ENCODE data around the gene ARL2.
"Not testable (repeated sequence)": the region's sequence is repeated elsewhere in the genome, so short reads cannot be mapped to it uniquely, and the experiment has no call there.

The ARL2 gene

GRCh38 chr11:64974124-64974523, 39.8 kb upstream of the ARL2 start:
- Histone ChIP-seq H3K27me3 (no peaks in the 10 kb centered on the region), H3K36me3 (no peaks in the 10 kb centered on the region), H3K4me1 (no peaks in the 10 kb centered on the region), H3K9me3 (no peaks in the 10 kb centered on the region), H3K4me3 (ENCODE audit: low read depth, low read length) (no peak overlapping the region)
- DNase-seq, result no peak
- no peak for TF ChIP-seq CTCF (IDR thresholded peaks at IDR 0.05; ENCODE audit: low read depth, low read length)

DNA sequence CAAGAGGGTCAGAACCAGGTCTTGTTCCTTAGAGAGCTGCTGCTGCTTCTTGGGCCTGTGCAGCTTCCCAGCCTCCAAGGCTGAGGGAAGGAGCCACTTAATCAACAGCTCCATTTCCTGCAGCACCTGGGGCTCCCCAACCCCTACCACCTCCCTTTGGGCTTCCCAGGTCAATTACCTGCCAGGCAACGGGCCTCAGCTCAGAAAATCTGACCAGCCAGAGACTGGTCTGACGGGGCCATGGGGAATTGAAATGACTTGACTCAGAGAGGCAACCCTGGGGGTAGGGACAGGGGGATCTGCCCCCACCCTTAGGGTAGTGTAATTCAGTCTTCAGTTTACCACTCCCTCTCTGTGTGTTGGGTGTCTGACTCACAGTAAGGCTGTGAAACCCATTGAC, 37.3 kb upstream of the ARL2 start:
- Histone ChIP-seq H3K4me1 (no peaks in the 10 kb centered on the region), H3K36me3 (no peaks in the 10 kb centered on the region), H3K9me3 (no peaks in the 10 kb centered on the region), H3K4me3 (ENCODE audit: low read depth, low read length) (no peak overlapping the region), H3K27me3 (no peaks in the 10 kb centered on the region)
- no peak for DNase-seq
- no peak for TF ChIP-seq CTCF (IDR thresholded peaks at IDR 0.05; ENCODE audit: low read depth, low read length)

- not testable (repeated sequence) for DNase-seq; H3K9me3 ChIP-seq; H3K27me3 ChIP-seq; H3K36me3 ChIP-seq; H3K4me1 ChIP-seq; H3K4me3 ChIP-seq (ENCODE audit: low read depth, low read length)
Observed at GRCh38 chr11:64983339-64983738, 30.6 kb upstream of the ARL2 start.

GRCh38 chr11:64987998-64988854, 25.7 kb upstream of the ARL2 start:
- Histone ChIP-seq H3K9me3 (no peaks in the 10 kb centered on the region), H3K4me3 (ENCODE audit: low read depth, low read length) (no peak overlapping the region), H3K27me3 (no peaks in the 10 kb centered on the region), H3K4me1 (0 out of 2 replicates have a peak, but pooled peaks cover 3% of the 10 kb centered on the region), H3K36me3 (no peaks in the 10 kb centered on the region)
- DNase-seq, result no peak
- no peak for TF ChIP-seq CTCF (IDR thresholded peaks at IDR 0.05; ENCODE audit: low read depth, low read length)

DNA sequence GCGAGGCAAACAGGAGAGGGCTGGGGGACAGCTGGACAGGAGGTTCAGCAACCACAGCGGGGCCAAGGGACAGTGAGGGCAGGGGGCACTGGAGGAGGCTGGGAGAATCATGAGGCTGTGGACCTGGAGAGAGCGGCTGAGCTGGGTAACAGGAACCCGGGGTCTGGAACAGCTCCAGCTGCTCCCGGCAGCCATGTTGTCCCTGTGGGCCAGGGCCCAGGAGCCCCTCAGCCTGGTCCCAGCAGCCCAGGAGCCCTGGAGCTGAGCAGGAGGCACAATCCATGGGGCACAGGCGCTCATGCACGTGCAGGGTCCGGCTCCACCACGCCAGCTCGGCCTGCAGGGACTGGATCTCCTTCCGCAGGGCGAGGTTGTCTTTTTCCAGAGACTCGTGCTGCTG, 24.5 kb upstream of the ARL2 start:
- TF ChIP-seq CTCF (IDR thresholded peaks at IDR 0.05; ENCODE audit: low read depth, low read length), result no peak

DNA sequence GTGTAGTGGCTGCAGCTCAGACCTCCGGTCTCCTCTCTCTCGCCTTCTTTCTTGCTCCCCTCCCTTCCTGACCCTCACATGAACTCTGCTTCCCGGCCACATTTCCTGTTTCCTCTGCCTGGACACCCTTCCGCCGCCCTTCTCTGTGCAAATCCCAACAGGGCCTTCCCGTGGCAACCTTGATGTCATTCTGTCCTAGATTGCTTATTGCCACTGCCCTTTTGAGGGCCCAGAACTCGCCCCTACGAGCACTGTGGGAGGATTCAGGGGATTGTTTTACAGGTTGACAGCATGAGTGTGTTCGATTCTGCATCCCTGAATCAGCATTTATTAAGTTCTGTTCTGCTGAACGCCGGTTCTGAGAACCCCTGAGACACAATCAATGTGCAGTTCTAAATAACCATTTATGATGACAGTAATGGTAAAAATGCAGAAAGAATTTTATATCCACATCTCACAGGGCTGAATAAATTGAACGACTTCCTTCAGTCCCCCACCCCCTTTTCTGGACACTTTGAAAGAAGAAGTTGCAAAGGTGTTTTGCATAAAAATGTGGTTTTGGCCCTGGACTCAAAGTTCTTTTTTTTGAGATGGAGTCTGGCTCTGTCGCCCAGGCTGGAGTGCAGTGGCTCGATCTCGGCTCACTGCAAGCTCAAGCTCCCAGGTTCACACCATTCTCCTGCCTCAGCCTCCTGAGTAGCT, 23.6 kb upstream of the ARL2 start:
- H3K36me3 ChIP-seq, result no peaks in the 10 kb centered on the region
- H3K27me3 ChIP-seq, result no peaks in the 10 kb centered on the region
- TF ChIP-seq CTCF (IDR thresholded peaks at IDR 0.05; ENCODE audit: low read depth, low read length), result no peak
- 0 out of 2 replicates have a peak, but pooled peaks cover 3% of the 10 kb centered on the region for H3K4me1 ChIP-seq
- H3K9me3 ChIP-seq, result no peaks in the 10 kb centered on the region
- no peak overlapping the region for H3K4me3 ChIP-seq (ENCODE audit: low read depth, low read length)
- no peak for DNase-seq

More for the DNA sequence above, 24.5 kb upstream of the ARL2 start:
- no peaks in the 10 kb centered on the region for H3K36me3 ChIP-seq
- H3K9me3 ChIP-seq, result no peaks in the 10 kb centered on the region
- no peaks in the 10 kb centered on the region for H3K27me3 ChIP-seq
- H3K4me3 ChIP-seq (ENCODE audit: low read depth, low read length), result no peak overlapping the region
- no peak for DNase-seq
- H3K4me1 ChIP-seq, result 0 out of 2 replicates have a peak, but pooled peaks cover 3% of the 10 kb centered on the region

Measured in BE2C (cell line).